Lung microvascular endothelial cell (primary cell): ENCODE measurements around the gene IRF2. TPM values are rescaled to one million over a fixed set of nuclear protein-coding genes. Genes with fewer than 3 reads are reported as not detected.
A peak's percentile ranks its signal among the peaks of the same experiment; 100 is the strongest.

Experiments used
- DNase-seq, 2 donors: peaks; one replicate each; pipeline versions ENCODE4 v3.0.0 to v3.0.0-alpha.2; 2010; ENCODE audit warnings: low read depth in 2 of 2
- total RNA-seq: library from RNA; depleted of rRNA; stranded (reverse); fragments of >200 nt; gene quantifications from 2 replicates; pipeline ENCODE4 v1.2.1, GENCODE V29; 2014

The IRF2 gene
- total RNA-seq, 1 donor from 2014 or later, result 20.6 TPM

GRCh38 chr4:184473499-184474262 is 669 bp downstream of the IRF2 start:
- peak; percentile 52 to 54 for DNase-seq

- DNase-seq, result peak; percentile 76 to 84
Observed at GRCh38 chr4:184472614-184473498, 1.5 kb downstream of the IRF2 start.

- DNase-seq, result peak; percentile 33 to 41
Observed at GRCh38 chr4:184471881-184472613, 2.3 kb downstream of the IRF2 start.

- DNase-seq, result peak in 1 of 2 donors; percentile 55
Observed at GRCh38 chr4:184470785-184471110, 3.6 kb downstream of the IRF2 start.

- no peak for DNase-seq
Observed at GRCh38 chr4:184466634-184467033, 7.7 kb downstream of the IRF2 start.

GRCh38 chr4:184464759-184465454 is 9.4 kb downstream of the IRF2 start:
- no peak for DNase-seq

- no peak for DNase-seq
Observed at GRCh38 chr4:184463856-184464255, 10.5 kb downstream of the IRF2 start.

- no peak for DNase-seq
Observed at GRCh38 chr4:184463158-184463557, 11.2 kb downstream of the IRF2 start.

- no peak for DNase-seq
Observed at GRCh38 chr4:184462724-184463123, 11.6 kb downstream of the IRF2 start.

GRCh38 chr4:184461711-184462441 is 12.5 kb downstream of the IRF2 start:
- peak in 1 of 2 donors; percentile 41 for DNase-seq

GRCh38 chr4:184460499-184461285 is 13.7 kb downstream of the IRF2 start:
- peak in 1 of 2 donors; percentile 26 for DNase-seq

GRCh38 chr4:184459413-184459812 is 14.9 kb downstream of the IRF2 start:
- peak in 1 of 2 donors; percentile 13 for DNase-seq

GRCh38 chr4:184457535-184458249 is 16.7 kb downstream of the IRF2 start:
- DNase-seq, result no peak

GRCh38 chr4:184456337-184456736 is 18.0 kb downstream of the IRF2 start:
- DNase-seq, result no peak

GRCh38 chr4:184455299-184455698 is 19.1 kb downstream of the IRF2 start:
- no peak for DNase-seq

- DNase-seq, result peak in 1 of 2 donors; percentile 92
Observed at GRCh38 chr4:184453365-184454160, 20.8 kb downstream of the IRF2 start.

- DNase-seq, result no peak
Observed at GRCh38 chr4:184452740-184453139, 21.6 kb downstream of the IRF2 start.

- DNase-seq, result peak in 1 of 2 donors; percentile 31
Observed at GRCh38 chr4:184451726-184452125, 22.6 kb downstream of the IRF2 start.
